Fibroblast of skin of right quadriceps (primary cell): ENCODE measurements around the gene PLD1.
"Not testable (repeated sequence)": the region's sequence is repeated elsewhere in the genome, so short reads cannot be mapped to it uniquely, and the experiment has no call there.

Experiments
- DNase-seq: peaks from one replicate; pipeline ENCODE4 v3.0.0-alpha.2; 2013

PLD1 gene

GRCh38 chr3:171768281-171768900 is 41.9 kb downstream of the PLD1 start:
- DNase-seq = no peak

- DNase-seq = no peak
Measured at GRCh38 chr3:171765511-171765887, 44.8 kb downstream of the PLD1 start.

GRCh38 chr3:171763392-171763791 is 46.9 kb downstream of the PLD1 start:
- no peak for DNase-seq

GRCh38 chr3:171760477-171760876 is 49.8 kb downstream of the PLD1 start:
- DNase-seq = no peak

GRCh38 chr3:171758109-171758508 is 52.2 kb downstream of the PLD1 start:
- DNase-seq = no peak

GRCh38 chr3:171757361-171758034 is 52.8 kb downstream of the PLD1 start:
- DNase-seq = no peak

- DNase-seq = no peak
Measured at GRCh38 chr3:171755656-171756055, 54.6 kb downstream of the PLD1 start.

GRCh38 chr3:171755015-171755589 is 55.2 kb downstream of the PLD1 start:
- DNase-seq = no peak

- DNase-seq = peak; percentile 79
Measured at GRCh38 chr3:171753665-171754408, 56.4 kb downstream of the PLD1 start.

- peak; percentile 20 for DNase-seq
Measured at GRCh38 chr3:171753025-171753472, 57.2 kb downstream of the PLD1 start.

- no peak for DNase-seq
Measured at GRCh38 chr3:171752329-171752728, 58.0 kb downstream of the PLD1 start.

GRCh38 chr3:171749124-171749523 is 61.2 kb downstream of the PLD1 start:
- no peak for DNase-seq

- peak; percentile 6 for DNase-seq
Measured at GRCh38 chr3:171748064-171748924, 62.0 kb downstream of the PLD1 start.

- DNase-seq = no peak
Measured at GRCh38 chr3:171747223-171747920, 62.9 kb downstream of the PLD1 start.

- DNase-seq = not testable (repeated sequence)
Measured at GRCh38 chr3:171746320-171747222, 63.7 kb downstream of the PLD1 start.

- DNase-seq = no peak
Measured at GRCh38 chr3:171745577-171746319, 64.5 kb downstream of the PLD1 start.

- DNase-seq = no peak
Measured at GRCh38 chr3:171744158-171744741, 66.0 kb downstream of the PLD1 start.

GRCh38 chr3:171743327-171744157 is 66.7 kb downstream of the PLD1 start:
- no peak for DNase-seq

- no peak for DNase-seq
Measured at GRCh38 chr3:171741377-171741776, 68.9 kb downstream of the PLD1 start.
